PC-3 (cell line): ENCODE results near the gene SLC4A4.

ENCODE experiments used
- EZH2 ChIP-seq: fragments of 300-600 bp; sonication (generic); IDR thresholded peaks from one replicate; pipeline ENCODE4 v1.6.1; 2017; ENCODE audit warnings: antibody characterized with exemption, mild to moderate bottlenecking, low read length; ENCODE audit not compliant: unreplicated experiment
- TF ChIP-seq, protein P1 (sequence below): fragments of 300-600 bp; sonication (generic); conservative IDR thresholded peaks from 2 replicates; pipeline ENCODE4 v1.5.1; 2017; ENCODE audit warnings: antibody characterized with exemption, low read depth, mild to moderate bottlenecking, low read length

DNA sequence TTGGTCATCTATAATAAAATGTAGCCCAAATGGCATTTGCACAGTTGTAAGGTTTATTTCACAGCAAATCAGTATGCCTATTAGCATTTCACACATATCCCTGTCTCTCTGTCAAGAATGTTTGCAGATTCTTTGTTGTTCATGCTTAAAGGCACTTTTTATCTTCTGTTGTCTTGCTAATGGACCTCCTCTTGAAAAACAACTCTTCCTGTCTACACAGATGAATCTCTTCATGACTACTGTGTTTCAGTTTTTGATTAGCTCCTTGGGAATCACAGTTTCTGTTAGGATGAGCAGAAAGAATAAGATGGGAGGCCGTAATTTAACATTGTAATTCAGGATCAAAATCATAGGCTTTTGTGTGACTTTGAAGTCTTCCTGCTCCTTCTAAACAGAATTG, 35.5 kb upstream of the SLC4A4 start:
- TF ChIP-seq, protein P1, sequence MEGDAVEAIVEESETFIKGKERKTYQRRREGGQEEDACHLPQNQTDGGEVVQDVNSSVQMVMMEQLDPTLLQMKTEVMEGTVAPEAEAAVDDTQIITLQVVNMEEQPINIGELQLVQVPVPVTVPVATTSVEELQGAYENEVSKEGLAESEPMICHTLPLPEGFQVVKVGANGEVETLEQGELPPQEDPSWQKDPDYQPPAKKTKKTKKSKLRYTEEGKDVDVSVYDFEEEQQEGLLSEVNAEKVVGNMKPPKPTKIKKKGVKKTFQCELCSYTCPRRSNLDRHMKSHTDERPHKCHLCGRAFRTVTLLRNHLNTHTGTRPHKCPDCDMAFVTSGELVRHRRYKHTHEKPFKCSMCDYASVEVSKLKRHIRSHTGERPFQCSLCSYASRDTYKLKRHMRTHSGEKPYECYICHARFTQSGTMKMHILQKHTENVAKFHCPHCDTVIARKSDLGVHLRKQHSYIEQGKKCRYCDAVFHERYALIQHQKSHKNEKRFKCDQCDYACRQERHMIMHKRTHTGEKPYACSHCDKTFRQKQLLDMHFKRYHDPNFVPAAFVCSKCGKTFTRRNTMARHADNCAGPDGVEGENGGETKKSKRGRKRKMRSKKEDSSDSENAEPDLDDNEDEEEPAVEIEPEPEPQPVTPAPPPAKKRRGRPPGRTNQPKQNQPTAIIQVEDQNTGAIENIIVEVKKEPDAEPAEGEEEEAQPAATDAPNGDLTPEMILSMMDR: no peak
- no peak for TF ChIP-seq EZH2
